ENCODE data around the gene FANCG. TPM values are rescaled to one million over a fixed set of nuclear protein-coding genes. Genes with fewer than 3 reads are reported as not detected.

The FANCG gene
- total RNA-seq, 3 donors from 2014 or later, result 19.0 to 22.7 (median 20.7) TPM

DNA sequence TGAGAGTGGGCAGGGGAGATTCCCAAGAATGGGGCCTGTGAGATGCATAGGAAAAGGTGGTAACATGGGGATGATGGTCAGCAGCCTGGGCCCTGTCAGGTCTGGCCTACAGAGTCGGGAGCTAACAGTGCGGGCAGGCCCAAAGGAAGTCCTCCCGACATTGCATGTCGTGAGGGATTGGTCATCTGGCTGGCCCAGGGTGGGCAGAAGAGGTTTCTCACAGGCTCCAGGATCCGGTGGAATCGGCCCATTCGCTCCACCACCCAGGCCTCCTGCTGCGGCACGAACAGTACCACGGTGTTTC is 22.7 kb upstream of the FANCG start:
- Histone ChIP-seq H3K9me3 (no peaks in the 10 kb centered on the region), H3K4me1 (ENCODE audit: low read depth) (peaks cover 10% of the 10 kb centered on the region), H3K36me3 (ENCODE audit: low read depth) (no peaks in the 10 kb centered on the region), H3K4me3 (peak overlapping the region; percentile 50)
- DNase-seq (peak in 1 of 3 donors; percentile 69), ATAC-seq (peak; percentile 47)
- TF ChIP-seq, protein P1, sequence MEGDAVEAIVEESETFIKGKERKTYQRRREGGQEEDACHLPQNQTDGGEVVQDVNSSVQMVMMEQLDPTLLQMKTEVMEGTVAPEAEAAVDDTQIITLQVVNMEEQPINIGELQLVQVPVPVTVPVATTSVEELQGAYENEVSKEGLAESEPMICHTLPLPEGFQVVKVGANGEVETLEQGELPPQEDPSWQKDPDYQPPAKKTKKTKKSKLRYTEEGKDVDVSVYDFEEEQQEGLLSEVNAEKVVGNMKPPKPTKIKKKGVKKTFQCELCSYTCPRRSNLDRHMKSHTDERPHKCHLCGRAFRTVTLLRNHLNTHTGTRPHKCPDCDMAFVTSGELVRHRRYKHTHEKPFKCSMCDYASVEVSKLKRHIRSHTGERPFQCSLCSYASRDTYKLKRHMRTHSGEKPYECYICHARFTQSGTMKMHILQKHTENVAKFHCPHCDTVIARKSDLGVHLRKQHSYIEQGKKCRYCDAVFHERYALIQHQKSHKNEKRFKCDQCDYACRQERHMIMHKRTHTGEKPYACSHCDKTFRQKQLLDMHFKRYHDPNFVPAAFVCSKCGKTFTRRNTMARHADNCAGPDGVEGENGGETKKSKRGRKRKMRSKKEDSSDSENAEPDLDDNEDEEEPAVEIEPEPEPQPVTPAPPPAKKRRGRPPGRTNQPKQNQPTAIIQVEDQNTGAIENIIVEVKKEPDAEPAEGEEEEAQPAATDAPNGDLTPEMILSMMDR (IDR thresholded peaks at IDR 0.05), result no peak
- intact Hi-C loops (cut with DNase I, micrococcal nuclease), result no loop called here

DNA sequence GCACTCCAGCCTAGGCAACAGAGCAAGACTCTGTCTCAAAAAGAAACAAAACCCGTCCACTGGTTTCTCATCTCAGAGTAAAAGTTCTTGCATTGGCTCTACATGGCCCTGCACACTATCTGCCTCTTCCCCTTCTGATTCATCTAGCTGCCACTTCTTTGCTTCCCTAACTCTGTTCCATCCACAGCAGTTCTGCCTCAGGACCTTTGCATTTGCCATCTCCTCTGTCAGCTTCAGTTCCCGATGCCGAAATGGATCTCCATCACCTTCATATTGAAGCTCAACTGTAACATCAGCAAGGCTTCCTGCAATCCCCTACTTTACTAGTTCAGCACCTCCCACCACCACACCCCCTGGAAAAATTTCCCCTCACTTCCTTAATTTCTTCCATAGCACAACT is 17.8 kb upstream of the FANCG start:
- H3K36me3 ChIP-seq (ENCODE audit: low read depth), result no peaks in the 10 kb centered on the region
- TF ChIP-seq, protein P1 (IDR thresholded peaks at IDR 0.05), result no peak
- intact Hi-C loops (cut with DNase I, micrococcal nuclease), result no loop called here
- no peak for DNase-seq
- H3K4me3 ChIP-seq, result no peak overlapping the region
- no peak for ATAC-seq
- H3K9me3 ChIP-seq, result no peaks in the 10 kb centered on the region
- H3K4me1 ChIP-seq (ENCODE audit: low read depth), result peaks cover 15% of the 10 kb centered on the region

DNA sequence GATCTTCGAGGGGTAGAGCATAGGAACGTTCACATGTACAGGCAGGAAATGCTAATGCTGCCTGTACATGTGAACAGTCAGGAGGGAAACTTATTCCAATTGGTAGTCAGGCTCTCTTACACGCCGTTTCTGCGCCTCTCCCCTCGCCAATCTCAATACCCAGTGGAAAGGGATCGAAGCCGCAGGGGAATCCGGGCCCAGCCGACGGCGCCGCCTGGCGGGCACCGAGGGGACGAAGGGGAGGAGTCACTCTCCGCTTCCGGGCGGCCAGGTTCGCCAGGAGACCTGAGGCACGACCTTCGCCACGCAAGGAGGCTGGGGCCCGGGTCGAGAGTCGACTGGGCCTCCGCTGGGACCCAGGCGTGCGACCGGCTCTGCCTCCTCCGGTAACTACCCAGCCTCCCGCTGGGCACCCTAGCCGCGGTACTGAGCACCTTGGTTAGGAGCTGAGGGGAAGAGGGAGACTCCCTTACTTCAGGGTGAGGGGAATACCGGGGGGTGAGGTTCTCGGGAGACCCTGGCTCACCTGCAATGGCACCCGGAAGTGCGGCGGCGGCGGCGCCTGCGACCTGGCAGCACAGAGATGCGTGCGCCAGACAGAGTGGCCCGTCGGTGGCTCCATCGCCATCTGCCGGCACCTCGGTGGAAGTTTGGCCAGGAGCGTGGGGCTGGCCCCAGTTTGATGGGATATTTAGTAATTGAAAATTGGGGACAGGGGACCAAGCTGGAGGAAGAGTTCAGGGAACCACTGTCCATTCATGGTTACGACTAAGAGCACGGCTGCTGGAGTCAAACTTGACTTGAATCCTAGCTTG is 16.5 kb upstream of the FANCG start, which contains the start of gene PIGO:
TSS of gene PIGO (minus strand) at position 557 of the 815 bp plus-strand sequence. CDS start 1,026 bp downstream, outside the sequence.
- intact Hi-C loops (cut with DNase I, micrococcal nuclease), result no loop called here

DNA sequence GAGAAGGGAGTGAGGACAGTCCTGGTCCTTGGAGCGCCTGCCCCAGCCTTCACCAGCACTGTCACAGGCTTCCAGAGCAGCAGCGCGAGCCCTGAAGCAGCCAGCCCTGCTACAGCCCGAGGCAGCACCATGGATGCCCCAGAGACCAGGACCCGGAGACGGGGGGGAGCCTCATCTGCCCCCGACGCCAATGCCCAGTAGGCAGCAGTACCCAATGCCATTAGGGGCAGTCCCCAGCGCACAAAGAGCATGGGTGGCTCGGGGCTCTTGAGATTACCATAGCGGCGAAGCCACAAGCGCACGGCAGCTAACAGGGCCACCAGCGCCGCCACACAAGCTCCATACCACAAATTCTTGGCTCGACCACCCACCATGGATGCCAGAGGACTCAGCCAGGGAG is 11.8 kb upstream of the FANCG start:
- peaks cover 9% of the 10 kb centered on the region for H3K36me3 ChIP-seq (ENCODE audit: low read depth)
- intact Hi-C loops (cut with DNase I, micrococcal nuclease), result no loop called here

More for the DNA sequence above, 16.5 kb upstream of the FANCG start, which contains the start of gene PIGO:
- ATAC-seq (peak; percentile 97), DNase-seq (peak; percentile 93 to 94 (median 94))
- Histone ChIP-seq H3K4me1 (ENCODE audit: low read depth) (peaks cover 6% of the 10 kb centered on the region), H3K9me3 (no peaks in the 10 kb centered on the region), H3K4me3 (peak within 1 kb of the TSS; percentile 42), H3K36me3 (ENCODE audit: low read depth) (no peaks in the 10 kb centered on the region)
- TF ChIP-seq, protein P1 (IDR thresholded peaks at IDR 0.05), result peak; percentile 78

DNA sequence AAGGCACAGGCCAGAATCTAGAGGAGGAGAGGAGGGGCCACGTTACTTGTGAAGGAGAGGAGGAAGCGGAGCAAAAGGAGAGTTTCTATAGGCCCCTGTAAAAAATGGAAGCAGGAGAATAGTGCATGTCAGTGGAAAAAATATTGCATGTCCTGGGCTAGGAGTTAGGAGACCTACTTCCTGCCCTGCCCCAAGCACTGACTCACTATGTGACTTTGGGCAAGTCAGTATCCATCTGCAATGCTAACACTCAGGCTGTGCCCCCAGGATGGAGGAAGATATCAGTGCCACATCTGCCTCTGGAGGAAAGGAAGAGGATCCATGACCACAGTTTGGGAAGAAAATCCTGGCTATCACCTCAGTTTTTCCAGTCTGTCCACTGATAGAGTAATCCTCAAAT is 9.7 kb upstream of the FANCG start:
- DNase-seq (no peak), ATAC-seq (no peak)
- no peak overlapping the region for H3K4me3 ChIP-seq
- peaks cover 9% of the 10 kb centered on the region for H3K36me3 ChIP-seq (ENCODE audit: low read depth)
- TF ChIP-seq, protein P1 (IDR thresholded peaks at IDR 0.05), result no peak
- no peaks in the 10 kb centered on the region for H3K9me3 ChIP-seq
- intact Hi-C loops (cut with DNase I, micrococcal nuclease), result no loop called here
- H3K4me1 ChIP-seq (ENCODE audit: low read depth), result no peaks in the 10 kb centered on the region

More for the DNA sequence above, 11.8 kb upstream of the FANCG start:
- no peak overlapping the region for H3K4me3 ChIP-seq
- DNase-seq (no peak), ATAC-seq (no peak)
- TF ChIP-seq, protein P1 (IDR thresholded peaks at IDR 0.05), result no peak
- H3K9me3 ChIP-seq, result no peaks in the 10 kb centered on the region
- peaks cover 6% of the 10 kb centered on the region for H3K4me1 ChIP-seq (ENCODE audit: low read depth)

Data from mucosa of descending colon (tissue), 3 donors.